ENCODE results near the gene RAN. TPM values are rescaled to one million over a fixed set of nuclear protein-coding genes. Genes with fewer than 3 reads are reported as not detected.

RAN gene
- total RNA-seq, 1 experiment from 2014 or later: 1,968 TPM

- Mint-ChIP-seq H3K4me1 (peaks cover 33 to 45% of the 10 kb centered on the region in 2 experiments), H3K4me3 (peak overlapping the region; percentile 17 to 51), H3K27me3 (ENCODE audit: low read depth) (no peaks in the 10 kb centered on the region), H3K36me3 (ENCODE audit: insufficient read depth in 1 of 3, low read depth in 3 of 3) (peaks cover 2 to 4% (median 3%) of the 10 kb centered on the region in 3 experiments; a peak in 4 of 7 replicates), H3K9me3 (peaks cover 3 to 11% of the 10 kb centered on the region in 2 experiments), H3K27ac (peak overlapping the region; percentile 95 to 99 (median 98))
- DNase-seq: peak; percentile 82
- H3K4me2 ChIP-seq (ENCODE audit: insufficient read depth, insufficient read length, low read length): peak overlapping the region; percentile 43
- no peak overlapping the region for H4K8ac ChIP-seq (replicated peaks; ENCODE audit: insufficient read length, low read depth, low read length)
- H2BK5ac ChIP-seq (ENCODE audit: insufficient read length, low read length): peak overlapping the region; percentile 79
- H2AK5ac ChIP-seq (ENCODE audit: insufficient read length, low read length): no peak overlapping the region
- H2BK120ac ChIP-seq (ENCODE audit: low read depth, low read length, poor library complexity, severe bottlenecking): no peak overlapping the region
- no peaks in the 10 kb centered on the region for H4K20me1 ChIP-seq (ENCODE audit: control insufficient read depth, insufficient read depth, insufficient read length)
- peak overlapping the region; percentile 92 for H3K27ac ChIP-seq (ENCODE audit: insufficient read length, low read depth, low read length)
- no peak overlapping the region for H3K23ac ChIP-seq (ENCODE audit: insufficient read length, low read depth, low read length)
- TF ChIP-seq CTCF (conservative IDR thresholded peaks at IDR 0.05): no peak
- H4K91ac ChIP-seq (ENCODE audit: insufficient read length, low read depth, low read length): peak overlapping the region; percentile 59
- no peak overlapping the region for H3K9ac ChIP-seq (ENCODE audit: extremely low read depth, insufficient read length, low read length)
- H3K56ac ChIP-seq (ENCODE audit: insufficient read length, low read depth, low read length): no peak overlapping the region
- H3K14ac ChIP-seq (ENCODE audit: insufficient read depth, low read length): no peak overlapping the region
- no peak overlapping the region for H4K5ac ChIP-seq (ENCODE audit: insufficient read length, low read depth, low read length)
- peaks cover 8% of the 10 kb centered on the region; the same call in 1 of the 2 replicates for H3K4me1 ChIP-seq (ENCODE audit: insufficient read depth, low read length)
- WGBS (ENCODE audit: extremely low coverage, insufficient read length, low lambda C conversion rate): no CpG with 5 or more reads among the region's 7 CpGs
- H2BK12ac ChIP-seq (ENCODE audit: insufficient read length, low read depth, low read length): no peak overlapping the region
- H3K9me3 ChIP-seq (ENCODE audit: control insufficient read depth, low read depth, low read length): no peaks in the 10 kb centered on the region
- no peak overlapping the region for H3T11ph ChIP-seq (ENCODE audit: low read length)
- no peaks in the 10 kb centered on the region for H3K23me2 ChIP-seq (ENCODE audit: insufficient read length, low read depth, low read length, poor library complexity, severe bottlenecking)
- H3K4ac ChIP-seq (ENCODE audit: low read depth, low read length): peak overlapping the region; percentile 71; the same call in 1 of the 2 replicates
- no peaks in the 10 kb centered on the region for H3K27me3 ChIP-seq (ENCODE audit: insufficient read depth, low read length)
- H3K18ac ChIP-seq (ENCODE audit: insufficient read length, low read depth, low read length): peak overlapping the region; percentile 87
- H2BK15ac ChIP-seq (ENCODE audit: low read depth, low read length): no peak overlapping the region
- H3K79me1 ChIP-seq (ENCODE audit: insufficient read depth, low read depth, low read length, poor library complexity, severe bottlenecking): no peaks in the 10 kb centered on the region
- H2AFZ ChIP-seq (ENCODE audit: low read length): no peak overlapping the region
- no peak overlapping the region for H2BK20ac ChIP-seq (ENCODE audit: low read depth, low read length, poor library complexity, severe bottlenecking)
- no peaks in the 10 kb centered on the region for H3K79me2 ChIP-seq (ENCODE audit: insufficient read depth, low read length)
Measured at GRCh38 chr12:130849561-130850417, 22.1 kb upstream of the RAN start.
